ENCODE results near the gene AOX1.

GRCh38 chr2:200620606-200621390, 35.0 kb downstream of the AOX1 start:
- TF ChIP-seq SIN3A (IDR thresholded peaks at IDR 0.05; ENCODE audit: borderline replicate concordance, insufficient read depth, low read length) (no peak), TAF1 (IDR thresholded peaks at IDR 0.05; ENCODE audit: borderline replicate concordance, insufficient read depth, low read length) (no peak), POLR2AphosphoS5 (IDR thresholded peaks at IDR 0.05; ENCODE audit: low read depth, low read length) (no peak)
